22Rv1 (cell line): Measurements from ENCODE around the gene SLC38A10.

Source experiments
- H3K27ac ChIP-seq: fragments of 450-650 bp; 2 replicates; pipeline ENCODE4 v1.5.1; 2017
- CTCF ChIP-seq: fragments of 450-650 bp; IDR thresholded peaks from 2 replicates; pipeline ENCODE4 v1.5.1; 2017; ENCODE audit warnings: mild to moderate bottlenecking
- ZFX ChIP-seq: fragments of 450-650 bp; IDR thresholded peaks from 2 replicates; pipeline ENCODE4 v1.6.1; 2017; ENCODE audit warnings: antibody characterized with exemption, borderline replicate concordance

The SLC38A10 gene

DNA sequence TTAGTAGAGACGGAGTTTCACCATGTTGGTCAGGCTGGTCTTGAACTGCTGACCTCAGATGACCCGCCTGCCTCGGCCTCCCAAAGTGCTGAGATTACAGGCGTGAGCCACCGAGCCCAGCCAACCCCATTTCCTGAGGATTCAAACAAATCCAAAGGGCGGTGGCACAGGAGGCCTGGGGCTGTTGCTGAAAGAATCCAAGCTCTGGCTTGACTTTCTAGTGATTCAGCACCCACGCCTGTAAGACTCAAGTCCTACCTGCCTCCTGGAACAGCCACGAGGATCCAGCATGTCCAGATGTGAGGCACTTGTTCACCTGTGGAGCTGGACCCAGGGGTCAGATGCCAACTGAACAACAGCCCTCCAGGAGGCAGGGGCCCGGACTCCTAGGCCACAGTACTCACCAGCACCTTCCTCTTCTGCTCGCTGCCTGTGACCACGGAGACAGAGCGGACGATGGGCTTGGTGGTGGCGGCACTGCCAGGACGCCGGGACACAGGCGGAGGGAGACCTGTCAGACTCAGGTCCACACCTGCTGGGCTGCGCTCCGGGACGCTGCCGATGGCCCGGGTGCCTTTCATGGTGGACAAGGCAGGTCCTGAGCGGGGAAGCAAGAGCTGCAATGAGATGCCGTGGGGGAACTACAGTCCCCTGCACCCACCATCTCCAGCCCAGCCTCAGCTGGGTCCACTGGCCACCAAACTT, 75.5 kb downstream of the SLC38A10 start:
- no peak overlapping the region for H3K27ac ChIP-seq
- TF ChIP-seq CTCF: no peak
- TF ChIP-seq ZFX: no peak

- no peak overlapping the region for H3K27ac ChIP-seq
- no peak for TF ChIP-seq CTCF
- TF ChIP-seq ZFX: no peak
Measured at GRCh38 chr17:81218991-81219390, 76.1 kb downstream of the SLC38A10 start.

- H3K27ac ChIP-seq: no peak overlapping the region
- TF ChIP-seq ZFX: no peak
- no peak for TF ChIP-seq CTCF
Measured at GRCh38 chr17:81218459-81218858, 76.6 kb downstream of the SLC38A10 start.

DNA sequence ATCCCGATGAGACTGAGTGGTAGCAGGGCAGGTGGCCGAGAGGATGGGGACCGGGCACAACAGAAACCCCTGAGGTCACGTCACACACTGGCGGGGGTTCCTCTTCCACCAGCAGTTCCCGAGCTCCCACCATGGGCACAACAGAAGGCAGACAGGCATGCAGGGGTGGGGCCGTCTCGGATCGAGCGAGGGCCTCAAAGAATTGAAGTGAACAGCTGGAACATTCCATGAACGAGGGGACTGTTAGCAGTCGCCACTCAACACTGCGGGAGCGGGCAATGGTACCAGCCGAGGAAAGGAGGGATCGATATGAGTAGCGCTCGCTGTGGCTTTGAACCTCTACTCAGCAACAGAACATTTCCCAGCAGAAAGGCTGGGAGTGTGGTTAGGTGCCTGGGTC, 77.6 kb downstream of the SLC38A10 start:
- H3K27ac ChIP-seq: no peak overlapping the region
- TF ChIP-seq ZFX: no peak
- no peak for TF ChIP-seq CTCF

- no peak for TF ChIP-seq ZFX
- TF ChIP-seq CTCF: no peak
- no peak overlapping the region for H3K27ac ChIP-seq
Measured at GRCh38 chr17:81213978-81214377, 81.1 kb downstream of the SLC38A10 start.

DNA sequence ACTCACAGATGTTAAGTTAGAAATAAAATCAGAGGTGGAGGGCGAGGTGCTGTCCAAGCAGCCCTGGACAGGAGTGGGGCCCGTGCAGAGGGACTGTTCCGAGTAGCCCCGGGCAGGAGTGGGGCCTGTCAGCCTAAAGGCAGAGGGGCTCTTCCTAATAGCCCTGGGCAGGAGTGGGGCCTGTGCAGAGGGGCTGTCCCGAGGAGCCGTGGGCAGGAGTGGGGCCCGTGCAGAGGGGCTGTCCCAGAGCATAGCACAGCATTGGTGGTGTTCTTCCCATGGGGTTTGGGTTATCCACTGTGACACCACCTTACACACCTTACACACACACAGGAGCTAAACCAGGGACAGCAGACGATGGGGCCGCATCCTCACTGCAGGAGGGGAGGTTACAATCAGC, 82.7 kb downstream of the SLC38A10 start:
- TF ChIP-seq ZFX (no peak), CTCF (no peak)
- no peak overlapping the region for H3K27ac ChIP-seq

GRCh38 chr17:81210868-81211267, 84.2 kb downstream of the SLC38A10 start:
- no peak for TF ChIP-seq ZFX
- TF ChIP-seq CTCF: no peak
- H3K27ac ChIP-seq: no peak overlapping the region
